GM12878 (cell line): Measurements from ENCODE around the gene CDX1. TPM values are rescaled to one million over a fixed set of nuclear protein-coding genes. Genes with fewer than 3 reads are reported as not detected.

Experiments used
- CEBPB ChIP-seq, 2 experiments: fragments of 150-350 bp in 1 of 2; IDR thresholded peaks; 2 replicates each; pipeline ENCODE4 v1.6.1; 2012 to 2014; ENCODE audit warnings: low read depth in 2 of 2, low read length in 2 of 2, borderline replicate concordance in 1 of 2, inconsistent platforms in 1 of 2
- NR2C1 ChIP-seq: fragments of 450-650 bp; IDR thresholded peaks from 2 replicates; pipeline ENCODE4 v1.6.1; 2017; ENCODE audit warnings: antibody characterized with exemption, mild to moderate bottlenecking, moderate library complexity
- SIN3A ChIP-seq: IDR thresholded peaks from 2 replicates; pipeline ENCODE4 v1.6.1; 2012; ENCODE audit warnings: low read depth, low read length, improper control_type of control experiment
- ZNF217 ChIP-seq: fragments of 450-650 bp; IDR thresholded peaks from 2 replicates; pipeline ENCODE4 v1.6.1; 2017; ENCODE audit warnings: antibody characterized with exemption, mild to moderate bottlenecking
- polyA plus RNA-seq, 11 experiments: library from polyadenylated mRNA; depleted of rRNA in 4 of 11; unstranded in 6 of 11; stranded (reverse) in 5 of 11; fragments of >200 nt; fragmentation: Nextera tagmentation in 4 of 11; fragmentation: Illumina TruSeq in 1 of 11; extraction: Ambion mirVana in 4 of 11; extraction: Trizol in 1 of 11; gene quantifications; 1 replicate in 1 of 11; 2 replicates in 10 of 11; pipeline versions ENCODE4 v1.2.1 to v1.2.3, GENCODE V29; 2011 to 2016; ENCODE audit warnings: inconsistent platforms in 2 of 11, missing spikeins in 2 of 11, low read depth in 1 of 11
- total RNA-seq, 4 experiments: library from RNA; depleted of rRNA in 3 of 4; stranded (reverse); fragments of >200 nt in 3 of 4; fragmentation: Illumina TruSeq in 1 of 4; extraction: Trizol in 1 of 4; gene quantifications; 2 replicates each; pipeline versions ENCODE4 v1.2.1 to v1.2.3, GENCODE V29; 2013 to 2021
- TF ChIP-seq, protein P1 (sequence below): IDR thresholded peaks from 2 replicates; pipeline ENCODE4 v1.6.1; 2011; ENCODE audit warnings: borderline replicate concordance, low read depth, mild to moderate bottlenecking, moderate library complexity, low read length; ENCODE audit not compliant: insufficient read depth, poor library complexity, severe bottlenecking
- TF ChIP-seq, protein P2 (sequence below): fragments of 450-650 bp; IDR thresholded peaks from 2 replicates; pipeline ENCODE4 v1.6.1; 2017; ENCODE audit warnings: mild to moderate bottlenecking, moderate library complexity

Gene CDX1
- total and polyA plus RNA-seq, 10 of the 15 experiments (the other 5 are each of a cell fraction or from before 2014, with no cell fraction given) = not detected

DNA sequence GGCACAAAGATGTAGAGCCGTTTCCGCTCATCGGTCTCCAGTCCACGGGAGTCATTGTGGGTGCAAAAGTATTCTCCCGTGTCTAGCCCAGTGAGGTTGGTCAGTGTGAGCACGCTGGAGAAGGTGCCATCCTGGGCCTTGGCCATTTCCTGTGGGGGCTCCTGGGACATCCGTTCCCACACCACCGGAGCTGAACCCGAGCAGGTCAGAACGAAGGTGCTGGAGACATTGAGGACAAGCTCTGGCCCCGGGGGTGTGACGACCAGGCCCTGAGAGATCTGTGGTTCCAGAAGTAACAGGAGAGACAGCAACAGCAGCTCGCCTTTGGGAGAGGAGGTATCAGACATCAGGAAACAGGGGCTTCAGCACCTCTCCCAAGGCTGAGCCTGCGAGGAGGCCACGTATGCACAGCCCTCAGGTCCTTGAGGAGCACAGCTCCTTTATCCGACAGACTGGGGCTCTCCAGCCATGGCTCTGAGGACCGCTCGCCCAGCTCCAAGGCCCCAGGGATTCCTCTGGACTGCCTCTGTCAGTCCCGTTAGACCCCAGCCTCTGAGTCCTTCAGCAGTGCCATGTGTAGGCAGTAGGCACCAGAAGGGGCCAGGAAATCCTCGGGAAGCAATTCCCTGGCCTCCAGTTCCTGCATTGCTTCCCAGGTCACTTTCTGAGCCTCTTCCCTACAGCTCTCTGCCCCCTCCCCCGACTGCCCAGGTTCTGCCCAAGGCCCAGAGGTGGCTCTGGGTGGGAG is 30.8 kb upstream of the CDX1 start (continued):
- TF ChIP-seq, protein P1, sequence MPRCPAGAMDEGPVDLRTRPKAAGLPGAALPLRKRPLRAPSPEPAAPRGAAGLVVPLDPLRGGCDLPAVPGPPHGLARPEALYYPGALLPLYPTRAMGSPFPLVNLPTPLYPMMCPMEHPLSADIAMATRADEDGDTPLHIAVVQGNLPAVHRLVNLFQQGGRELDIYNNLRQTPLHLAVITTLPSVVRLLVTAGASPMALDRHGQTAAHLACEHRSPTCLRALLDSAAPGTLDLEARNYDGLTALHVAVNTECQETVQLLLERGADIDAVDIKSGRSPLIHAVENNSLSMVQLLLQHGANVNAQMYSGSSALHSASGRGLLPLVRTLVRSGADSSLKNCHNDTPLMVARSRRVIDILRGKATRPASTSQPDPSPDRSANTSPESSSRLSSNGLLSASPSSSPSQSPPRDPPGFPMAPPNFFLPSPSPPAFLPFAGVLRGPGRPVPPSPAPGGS = no peak
- TF ChIP-seq SIN3A = no peak
- no peak for TF ChIP-seq NR2C1
- TF ChIP-seq, protein P2, sequence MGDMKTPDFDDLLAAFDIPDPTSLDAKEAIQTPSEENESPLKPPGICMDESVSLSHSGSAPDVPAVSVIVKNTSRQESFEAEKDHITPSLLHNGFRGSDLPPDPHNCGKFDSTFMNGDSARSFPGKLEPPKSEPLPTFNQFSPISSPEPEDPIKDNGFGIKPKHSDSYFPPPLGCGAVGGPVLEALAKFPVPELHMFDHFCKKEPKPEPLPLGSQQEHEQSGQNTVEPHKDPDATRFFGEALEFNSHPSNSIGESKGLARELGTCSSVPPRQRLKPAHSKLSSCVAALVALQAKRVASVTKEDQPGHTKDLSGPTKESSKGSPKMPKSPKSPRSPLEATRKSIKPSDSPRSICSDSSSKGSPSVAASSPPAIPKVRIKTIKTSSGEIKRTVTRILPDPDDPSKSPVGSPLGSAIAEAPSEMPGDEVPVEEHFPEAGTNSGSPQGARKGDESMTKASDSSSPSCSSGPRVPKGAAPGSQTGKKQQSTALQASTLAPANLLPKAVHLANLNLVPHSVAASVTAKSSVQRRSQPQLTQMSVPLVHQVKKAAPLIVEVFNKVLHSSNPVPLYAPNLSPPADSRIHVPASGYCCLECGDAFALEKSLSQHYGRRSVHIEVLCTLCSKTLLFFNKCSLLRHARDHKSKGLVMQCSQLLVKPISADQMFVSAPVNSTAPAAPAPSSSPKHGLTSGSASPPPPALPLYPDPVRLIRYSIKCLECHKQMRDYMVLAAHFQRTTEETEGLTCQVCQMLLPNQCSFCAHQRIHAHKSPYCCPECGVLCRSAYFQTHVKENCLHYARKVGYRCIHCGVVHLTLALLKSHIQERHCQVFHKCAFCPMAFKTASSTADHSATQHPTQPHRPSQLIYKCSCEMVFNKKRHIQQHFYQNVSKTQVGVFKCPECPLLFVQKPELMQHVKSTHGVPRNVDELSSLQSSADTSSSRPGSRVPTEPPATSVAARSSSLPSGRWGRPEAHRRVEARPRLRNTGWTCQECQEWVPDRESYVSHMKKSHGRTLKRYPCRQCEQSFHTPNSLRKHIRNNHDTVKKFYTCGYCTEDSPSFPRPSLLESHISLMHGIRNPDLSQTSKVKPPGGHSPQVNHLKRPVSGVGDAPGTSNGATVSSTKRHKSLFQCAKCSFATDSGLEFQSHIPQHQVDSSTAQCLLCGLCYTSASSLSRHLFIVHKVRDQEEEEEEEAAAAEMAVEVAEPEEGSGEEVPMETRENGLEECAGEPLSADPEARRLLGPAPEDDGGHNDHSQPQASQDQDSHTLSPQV = no peak
- no peak for TF ChIP-seq CEBPB (IDR thresholded peaks at IDR 0.05; ENCODE audit: borderline replicate concordance in 1 of 2, low read depth in 2 of 2, low read length in 2 of 2)
- no peak for TF ChIP-seq ZNF217
